Tibial artery (tissue), 4 donors: ENCODE results near the gene SNX18.
A peak's percentile ranks its signal among the peaks of the same experiment; 100 is the strongest.

Experiments used
- DNase-seq, 2 donors: peaks; one replicate each; pipeline ENCODE4 v3.0.0-alpha.2; 2019
- H3K27ac ChIP-seq, 2 donors: fragments of 200-600 bp; sonication (generic) in 1 of 2; 1 replicate in 1 of 2; 2 replicates in 1 of 2; pipeline ENCODE4 v1.5.1; 2018 to 2019; ENCODE audit warnings: mild to moderate bottlenecking in 1 of 2
- H3K27me3 ChIP-seq, 2 donors: fragments of 200-600 bp; sonication (generic) in 1 of 2; one replicate each; pipeline versions ENCODE4 v1.5.1 to v1.6.0; 2016 to 2019
- H3K36me3 ChIP-seq, 3 donors: fragments of 200-600 bp; sonication (generic) in 2 of 3; one replicate each; pipeline ENCODE4 v1.5.1; 2016 to 2019; ENCODE audit warnings: mild to moderate bottlenecking in 2 of 3
- H3K4me1 ChIP-seq, 4 donors: fragments of 200-600 bp; sonication (generic) in 2 of 4; 1 replicate in 3 of 4; 2 replicates in 1 of 4; pipeline ENCODE4 v1.5.1; 2016 to 2019
- H3K4me3 ChIP-seq, 2 donors: fragments of 200-600 bp; sonication (generic) in 1 of 2; 1 replicate in 1 of 2; 2 replicates in 1 of 2; pipeline ENCODE4 v1.5.1; 2018 to 2019; ENCODE audit warnings: mild to moderate bottlenecking in 2 of 2
- H3K9me3 ChIP-seq, 3 donors: fragments of 200-600 bp; sonication (generic) in 1 of 3; one replicate each; pipeline ENCODE4 v1.5.1; 2016 to 2019
- CTCF ChIP-seq, 2 experiments: fragments of 200-600 bp in 1 of 2; fragments of 450-650 bp in 1 of 2; IDR thresholded peaks; one replicate each; pipeline ENCODE4 v1.5.1; 2017 to 2019; ENCODE audit warnings: antibody characterized with exemption in 2 of 2, mild to moderate bottlenecking in 1 of 2, moderate library complexity in 1 of 2
- intact Hi-C: fragments of 100-400 bp; cut with DNase I; formaldehyde crosslinking; loops from one replicate; pipeline ENCODE4 v1.15.0; 2023; ENCODE audit warnings: low total_unique reads

SNX18 gene

DNA sequence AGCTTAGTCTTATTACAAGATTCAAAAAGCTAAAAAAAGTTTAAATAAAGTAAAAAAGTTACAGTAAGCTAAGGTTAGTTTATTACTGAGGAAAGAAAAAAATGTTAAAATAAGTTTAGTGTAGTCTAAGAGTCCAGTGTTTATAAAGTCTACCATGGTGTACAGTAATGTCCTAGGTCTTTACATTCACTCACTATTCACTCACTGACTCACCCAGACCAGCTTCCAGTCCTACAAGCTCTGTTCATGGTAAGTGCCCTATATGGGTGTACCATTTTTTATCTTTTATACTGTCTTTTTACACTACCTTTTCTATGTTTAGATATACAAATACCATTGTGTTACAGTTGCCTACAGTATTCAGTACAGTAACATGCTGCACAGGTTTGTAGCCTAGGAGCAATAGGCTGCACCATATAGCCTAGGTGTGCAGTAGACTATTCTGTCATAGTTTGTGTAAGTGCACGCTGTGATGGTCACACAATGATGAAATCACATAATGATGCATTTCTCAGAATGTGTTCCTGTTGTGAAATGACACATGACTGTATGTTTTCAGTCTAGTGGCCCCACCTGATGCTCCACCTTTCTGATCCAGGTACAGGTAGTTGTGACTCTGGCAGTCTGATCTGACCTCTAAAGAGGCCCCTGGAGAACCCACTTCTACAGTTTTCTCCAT, 45.7 kb downstream of the SNX18 start:
- Histone ChIP-seq H3K36me3 (no peaks in the 10 kb centered on the region), H3K27ac (no peak overlapping the region), H3K4me1 (peaks cover 0 to 8% (median 0%) of the 10 kb centered on the region in 4 donors), H3K4me3 (no peak overlapping the region), H3K9me3 (no peaks in the 10 kb centered on the region), H3K27me3 (no peaks in the 10 kb centered on the region)
- intact Hi-C loops, result no loop called here
- no peak for DNase-seq
- TF ChIP-seq CTCF (IDR thresholded peaks at IDR 0.05), result no peak

GRCh38 chr5:54567996-54568395, 50.4 kb downstream of the SNX18 start:
- no peak overlapping the region for H3K27ac ChIP-seq
- H3K36me3 ChIP-seq, result no peaks in the 10 kb centered on the region
- no peak overlapping the region for H3K4me3 ChIP-seq
- peaks cover 0 to 39% (median 19%) of the 10 kb centered on the region in 4 donors for H3K4me1 ChIP-seq
- no peak for TF ChIP-seq CTCF (IDR thresholded peaks at IDR 0.05)
- no peaks in the 10 kb centered on the region for H3K27me3 ChIP-seq
- intact Hi-C loops, result no loop called here
- DNase-seq, result no peak
- no peaks in the 10 kb centered on the region for H3K9me3 ChIP-seq

DNA sequence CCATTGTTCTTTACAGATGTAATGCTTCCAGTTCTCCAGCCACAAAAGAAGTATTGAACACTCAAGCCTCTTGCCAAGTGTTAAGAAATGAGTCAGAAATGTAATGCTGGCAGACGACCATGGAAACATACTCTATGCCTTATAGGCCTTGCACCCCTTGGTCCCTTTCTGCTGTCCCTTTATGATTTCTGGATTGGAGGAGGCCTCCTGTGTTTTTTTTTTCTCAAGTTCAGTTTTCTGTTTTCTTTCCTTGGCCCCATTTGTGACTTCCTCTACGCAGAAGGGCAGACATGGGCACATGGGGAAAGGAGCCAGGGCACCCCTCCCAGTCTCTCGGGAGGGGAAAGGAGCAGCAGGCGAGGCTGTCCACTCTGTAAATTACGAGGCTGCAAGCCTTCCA, 53.4 kb downstream of the SNX18 start:
- H3K4me3 ChIP-seq, result no peak overlapping the region
- H3K9me3 ChIP-seq, result no peaks in the 10 kb centered on the region
- peaks cover 0 to 39% (median 19%) of the 10 kb centered on the region in 4 donors for H3K4me1 ChIP-seq
- no peak for TF ChIP-seq CTCF (IDR thresholded peaks at IDR 0.05)
- H3K27ac ChIP-seq, result peak overlapping the region; percentile 54 to 67
- H3K27me3 ChIP-seq, result no peaks in the 10 kb centered on the region
- H3K36me3 ChIP-seq, result no peaks in the 10 kb centered on the region
- DNase-seq, result peak; percentile 68 to 92
- intact Hi-C loops, result no loop called here

DNA sequence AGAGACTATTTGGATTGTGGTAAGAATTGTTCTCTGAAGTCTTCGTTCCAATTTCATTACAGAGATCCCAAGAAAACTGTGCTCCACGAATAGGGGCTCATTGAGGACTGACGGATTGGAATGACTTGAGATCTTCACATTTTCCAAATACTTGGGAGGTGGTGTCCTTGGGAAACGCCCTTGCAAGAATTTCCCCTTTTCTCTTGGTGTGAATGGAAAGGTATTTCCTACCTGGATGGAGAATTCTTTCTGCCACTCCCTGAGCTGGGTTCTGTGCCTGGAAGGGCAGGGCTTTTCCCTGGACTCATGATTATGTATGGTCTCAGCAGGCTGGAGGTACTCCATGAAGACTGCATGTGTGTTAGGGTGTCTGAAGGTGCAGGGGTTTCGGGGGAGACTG, 53.9 kb downstream of the SNX18 start:
- H3K4me3 ChIP-seq, result no peak overlapping the region

DNA sequence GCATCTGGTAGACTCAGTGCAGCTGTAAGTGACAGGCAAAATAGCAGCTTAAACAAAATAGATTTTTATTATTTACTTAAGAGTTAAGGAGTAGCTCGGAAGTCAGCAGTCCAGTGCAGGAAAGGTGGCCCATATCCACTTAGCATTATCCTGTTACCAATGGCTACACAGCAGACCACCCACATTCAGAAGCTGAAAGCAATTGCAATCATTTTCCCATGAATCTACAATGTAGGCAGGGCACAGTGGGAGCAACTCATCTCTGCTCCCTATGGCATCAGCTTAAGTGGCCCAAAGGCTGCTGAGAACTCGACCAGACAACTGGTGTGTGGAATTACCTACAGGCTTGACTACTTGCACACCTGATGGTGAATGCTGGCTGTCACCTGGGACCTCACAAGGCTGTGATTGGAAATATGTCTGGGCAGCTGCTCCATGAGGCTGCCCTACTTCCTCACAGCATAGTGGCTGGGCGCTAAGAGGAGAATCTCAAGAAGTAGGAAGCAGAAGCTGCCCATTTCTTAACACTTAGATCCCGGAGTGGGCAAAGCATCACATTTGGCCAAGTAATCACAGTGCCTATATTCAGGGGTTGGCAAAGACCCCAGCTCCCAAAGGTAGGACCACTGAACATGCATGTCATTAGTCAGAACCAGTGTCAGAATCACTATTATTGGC, 56.4 kb downstream of the SNX18 start:
- H3K9me3 ChIP-seq, result no peaks in the 10 kb centered on the region
- no peak for TF ChIP-seq CTCF (IDR thresholded peaks at IDR 0.05)
- no peak overlapping the region for H3K4me3 ChIP-seq
- H3K27ac ChIP-seq, result no peak overlapping the region
- H3K4me1 ChIP-seq, result peaks cover 0 to 27% (median 19%) of the 10 kb centered on the region in 4 donors
- intact Hi-C loops, result no loop called here
- DNase-seq, result no peak
- no peaks in the 10 kb centered on the region for H3K27me3 ChIP-seq
- H3K36me3 ChIP-seq, result no peaks in the 10 kb centered on the region

More for the DNA sequence above, 53.9 kb downstream of the SNX18 start:
- intact Hi-C loops, result no loop called here
- no peak for DNase-seq
- no peaks in the 10 kb centered on the region for H3K9me3 ChIP-seq
- H3K27me3 ChIP-seq, result no peaks in the 10 kb centered on the region
- no peak for TF ChIP-seq CTCF (IDR thresholded peaks at IDR 0.05)
- no peaks in the 10 kb centered on the region for H3K36me3 ChIP-seq
- peak overlapping the region in 1 of 2 donors; percentile 67 for H3K27ac ChIP-seq
- H3K4me1 ChIP-seq, result peaks cover 0 to 39% (median 19%) of the 10 kb centered on the region in 4 donors
